PFSK-1 (cell line): ENCODE data around the gene SEMA3E.

Experiments
- FOXP2 ChIP-seq: optimal IDR thresholded peaks from 2 replicates; pipeline ENCODE3; 2011; ENCODE audit warnings: borderline replicate concordance, control low read depth, inconsistent platforms; ENCODE audit not compliant: insufficient read depth; ENCODE audit errors: extremely low read length, extremely low read depth
- POLR2AphosphoS5 ChIP-seq: IDR thresholded peaks from 2 replicates; pipeline ENCODE4 v1.6.1; 2012; ENCODE audit warnings: low read depth, mild to moderate bottlenecking, control low read depth, low read length, moderate library complexity
- SIN3A ChIP-seq: IDR thresholded peaks from 2 replicates; pipeline ENCODE4 v1.6.1; 2012; ENCODE audit warnings: mild to moderate bottlenecking, low read length, moderate library complexity, borderline replicate concordance; ENCODE audit not compliant: insufficient read depth
- TAF1 ChIP-seq: IDR thresholded peaks from 2 replicates; pipeline ENCODE4 v1.6.1; 2012; ENCODE audit warnings: low read length, control low read depth, borderline replicate concordance; ENCODE audit not compliant: insufficient read depth
- TF ChIP-seq, protein P1 (sequence below), 2 experiments: IDR thresholded peaks; 2 replicates each; pipeline versions ENCODE4 v1.6.1 to v1.8.0; 2011 to 2012; ENCODE audit warnings: low read depth in 2 of 2, low read length in 2 of 2, control low read depth in 1 of 2, inconsistent platforms in 1 of 2, mild to moderate bottlenecking in 1 of 2, moderate library complexity in 1 of 2; ENCODE audit not compliant: insufficient read depth in 1 of 2

SEMA3E gene

GRCh38 chr7:83388436-83388835 lies 260.5 kb downstream of the SEMA3E start:
- no peak for TF ChIP-seq FOXP2
- no peak for TF ChIP-seq TAF1
- TF ChIP-seq, protein P1, sequence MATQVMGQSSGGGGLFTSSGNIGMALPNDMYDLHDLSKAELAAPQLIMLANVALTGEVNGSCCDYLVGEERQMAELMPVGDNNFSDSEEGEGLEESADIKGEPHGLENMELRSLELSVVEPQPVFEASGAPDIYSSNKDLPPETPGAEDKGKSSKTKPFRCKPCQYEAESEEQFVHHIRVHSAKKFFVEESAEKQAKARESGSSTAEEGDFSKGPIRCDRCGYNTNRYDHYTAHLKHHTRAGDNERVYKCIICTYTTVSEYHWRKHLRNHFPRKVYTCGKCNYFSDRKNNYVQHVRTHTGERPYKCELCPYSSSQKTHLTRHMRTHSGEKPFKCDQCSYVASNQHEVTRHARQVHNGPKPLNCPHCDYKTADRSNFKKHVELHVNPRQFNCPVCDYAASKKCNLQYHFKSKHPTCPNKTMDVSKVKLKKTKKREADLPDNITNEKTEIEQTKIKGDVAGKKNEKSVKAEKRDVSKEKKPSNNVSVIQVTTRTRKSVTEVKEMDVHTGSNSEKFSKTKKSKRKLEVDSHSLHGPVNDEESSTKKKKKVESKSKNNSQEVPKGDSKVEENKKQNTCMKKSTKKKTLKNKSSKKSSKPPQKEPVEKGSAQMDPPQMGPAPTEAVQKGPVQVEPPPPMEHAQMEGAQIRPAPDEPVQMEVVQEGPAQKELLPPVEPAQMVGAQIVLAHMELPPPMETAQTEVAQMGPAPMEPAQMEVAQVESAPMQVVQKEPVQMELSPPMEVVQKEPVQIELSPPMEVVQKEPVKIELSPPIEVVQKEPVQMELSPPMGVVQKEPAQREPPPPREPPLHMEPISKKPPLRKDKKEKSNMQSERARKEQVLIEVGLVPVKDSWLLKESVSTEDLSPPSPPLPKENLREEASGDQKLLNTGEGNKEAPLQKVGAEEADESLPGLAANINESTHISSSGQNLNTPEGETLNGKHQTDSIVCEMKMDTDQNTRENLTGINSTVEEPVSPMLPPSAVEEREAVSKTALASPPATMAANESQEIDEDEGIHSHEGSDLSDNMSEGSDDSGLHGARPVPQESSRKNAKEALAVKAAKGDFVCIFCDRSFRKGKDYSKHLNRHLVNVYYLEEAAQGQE (IDR thresholded peaks at IDR 0.05; ENCODE audit: insufficient read depth in 1 of 2, low read depth in 2 of 2, low read length in 2 of 2): no peak
- TF ChIP-seq POLR2AphosphoS5: no peak
- TF ChIP-seq SIN3A: no peak

- no peak for TF ChIP-seq SIN3A
- TF ChIP-seq TAF1: no peak
Observed at GRCh38 chr7:83366629-83367028, 282.3 kb downstream of the SEMA3E start.

DNA sequence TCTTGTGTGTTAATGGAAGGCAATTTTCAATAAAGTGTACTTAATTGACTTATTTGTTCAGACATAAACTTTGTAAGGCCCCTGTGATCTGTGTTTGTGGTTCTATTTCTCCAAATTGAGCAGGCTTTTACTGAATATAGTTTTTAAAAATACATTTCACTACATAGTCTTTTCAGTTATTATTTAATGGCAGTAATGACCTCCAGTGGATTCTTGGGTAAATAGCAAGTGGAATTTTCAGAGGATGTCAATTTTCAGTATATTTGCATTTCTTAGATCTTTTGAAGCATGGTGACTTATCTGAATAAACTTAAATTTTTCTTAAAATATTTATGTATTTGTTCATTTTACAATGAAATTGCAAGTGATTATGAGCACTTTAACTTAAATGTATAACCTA lies 283.2 kb downstream of the SEMA3E start:
- TF ChIP-seq, protein P1 (IDR thresholded peaks at IDR 0.05; ENCODE audit: insufficient read depth in 1 of 2, low read depth in 2 of 2, low read length in 2 of 2): no peak
- TF ChIP-seq FOXP2 (no peak), SIN3A (no peak), POLR2AphosphoS5 (no peak), TAF1 (no peak)

DNA sequence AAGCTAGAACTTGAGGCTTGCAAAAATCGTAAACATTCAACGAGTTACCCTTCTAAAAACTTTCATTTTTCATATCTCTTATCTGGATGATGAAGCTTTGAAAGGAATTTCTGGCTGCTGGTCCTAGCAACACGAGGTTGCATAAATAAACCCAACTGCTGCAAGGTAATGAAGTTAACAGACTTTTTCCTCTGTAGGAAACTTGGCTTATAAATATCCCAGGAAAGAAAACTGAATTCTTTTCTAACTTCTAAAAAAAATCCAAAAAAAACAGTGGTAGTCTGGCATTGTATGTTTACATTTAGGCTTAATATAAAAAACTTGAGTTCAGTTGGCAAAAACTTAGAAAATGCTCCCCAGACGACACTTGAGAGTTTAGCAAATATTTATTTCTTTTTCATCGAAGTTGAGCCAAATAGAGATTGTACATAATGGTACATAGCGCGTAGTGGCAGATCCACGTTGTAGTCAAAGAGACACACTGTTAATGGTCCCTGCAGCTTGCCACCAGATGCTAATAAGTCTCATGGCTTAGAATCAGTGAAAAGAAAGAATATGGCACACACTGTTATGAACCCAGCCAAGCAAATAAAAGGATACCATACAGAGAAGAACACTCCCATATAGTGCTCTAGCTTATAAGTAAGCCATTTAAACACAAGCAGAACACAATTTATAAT lies 285.9 kb downstream of the SEMA3E start:
- TF ChIP-seq, protein P1 (IDR thresholded peaks at IDR 0.05; ENCODE audit: insufficient read depth in 1 of 2, low read depth in 2 of 2, low read length in 2 of 2): no peak
- TF ChIP-seq POLR2AphosphoS5 (no peak), TAF1 (no peak), FOXP2 (no peak), SIN3A (no peak)

DNA sequence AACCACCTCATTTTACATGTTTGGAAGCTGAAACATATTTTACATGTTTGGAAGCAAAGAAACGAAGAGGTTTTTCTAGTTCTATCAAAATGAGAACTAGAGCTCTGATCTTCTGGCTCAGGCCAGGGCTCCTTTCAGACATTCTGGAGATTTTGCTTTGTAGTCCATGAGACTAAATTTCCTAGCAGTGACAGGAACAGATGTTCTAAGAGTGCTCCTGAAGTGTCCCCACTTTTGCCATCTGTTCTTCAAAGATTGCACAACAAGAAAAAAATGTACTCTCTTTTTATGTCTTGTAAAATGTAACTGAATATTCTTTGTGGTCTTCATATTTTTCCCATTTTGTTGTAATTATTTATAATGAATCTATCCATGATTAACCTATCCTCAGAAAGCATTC lies 289.8 kb downstream of the SEMA3E start:
- TF ChIP-seq TAF1: no peak
- no peak for TF ChIP-seq FOXP2
- TF ChIP-seq, protein P1 (IDR thresholded peaks at IDR 0.05; ENCODE audit: insufficient read depth in 1 of 2, low read depth in 2 of 2, low read length in 2 of 2): no peak
- no peak for TF ChIP-seq POLR2AphosphoS5
- no peak for TF ChIP-seq SIN3A
